GM23338 (cell line): ENCODE data around the gene LORICRIN. TPM values are rescaled to one million over a fixed set of nuclear protein-coding genes. Genes with fewer than 3 reads are reported as not detected.

Experiments used
- ATAC-seq: fragments of 200-7000 bp; cut with Tn5 transposase; 3 replicates; pipeline ENCODE4 v1.9.1; 2020
- DNase-seq: peaks from one replicate; pipeline ENCODE4 v3.0.0-alpha.2; 2015; ENCODE audit warnings: low spot score
- H2AFZ ChIP-seq: fragments of 200-600 bp; sonication (generic); 2 replicates; pipeline ENCODE4 v1.8.0; 2016; ENCODE audit warnings: antibody characterized with exemption, mild to moderate bottlenecking, moderate library complexity
- H3F3A ChIP-seq: fragments of 200-600 bp; sonication (generic); replicated peaks from 2 replicates; pipeline ENCODE4 v1.8.0; 2017; ENCODE audit warnings: antibody characterized with exemption, mixed run types, low read depth
- H3K27ac ChIP-seq: fragments of 200-600 bp; sonication (generic); 2 replicates; pipeline ENCODE4 v1.6.1; 2016; ENCODE audit warnings: low read depth
- H3K27me3 ChIP-seq: fragments of 200-600 bp; sonication (generic); 2 replicates; pipeline ENCODE4 v1.8.0; 2016; ENCODE audit warnings: mild to moderate bottlenecking, mixed run types, moderate library complexity; ENCODE audit not compliant: insufficient read depth
- H3K36me3 ChIP-seq: fragments of 200-600 bp; sonication (generic); 2 replicates; pipeline ENCODE4 v1.8.0; 2016; ENCODE audit warnings: mild to moderate bottlenecking; ENCODE audit not compliant: insufficient read depth
- H3K4me1 ChIP-seq: fragments of 200-600 bp; sonication (generic); 2 replicates; pipeline ENCODE4 v1.8.0; 2016; ENCODE audit warnings: mild to moderate bottlenecking, moderate library complexity; ENCODE audit not compliant: insufficient read depth
- H3K4me2 ChIP-seq: fragments of 200-600 bp; sonication (generic); 2 replicates; pipeline ENCODE4 v1.7.1; 2017; ENCODE audit warnings: mixed run types
- H3K4me3 ChIP-seq: fragments of 200-600 bp; sonication (generic); 2 replicates; pipeline ENCODE4 v1.6.1; 2016; ENCODE audit warnings: mixed run types
- H3K79me2 ChIP-seq: fragments of 200-600 bp; sonication (generic); replicated peaks from 2 replicates; pipeline ENCODE4 v1.8.0; 2017; ENCODE audit warnings: mild to moderate bottlenecking; ENCODE audit not compliant: insufficient read depth
- H3K9me2 ChIP-seq: fragments of 200-600 bp; sonication (generic); 2 replicates; pipeline ENCODE4 v1.8.0; 2017; ENCODE audit not compliant: insufficient read depth
- H4K20me1 ChIP-seq: fragments of 200-600 bp; sonication (generic); replicated peaks from 2 replicates; pipeline ENCODE4 v1.8.0; 2017; ENCODE audit warnings: mild to moderate bottlenecking; ENCODE audit not compliant: insufficient read depth
- H3K27ac Mint-ChIP-seq: 2 replicates; pipeline ENCODE4 v1.8.0; 2020; ENCODE audit warnings: inconsistent platforms, mild to moderate bottlenecking, moderate library complexity, mixed read lengths
- H3K27me3 Mint-ChIP-seq: 3 replicates; pipeline ENCODE4 v1.8.0; 2022; ENCODE audit warnings: low read depth, mild to moderate bottlenecking, moderate library complexity, mixed read lengths, inconsistent platforms; ENCODE audit not compliant: insufficient read depth, poor library complexity
- H3K36me3 Mint-ChIP-seq: 3 replicates; pipeline ENCODE4 v1.8.0; 2021; ENCODE audit warnings: low read depth, mild to moderate bottlenecking, inconsistent platforms, moderate library complexity, mixed read lengths
- H3K4me1 Mint-ChIP-seq: 3 replicates; pipeline ENCODE4 v1.8.0; 2020; ENCODE audit warnings: mild to moderate bottlenecking, inconsistent platforms, mixed read lengths
- H3K4me3 Mint-ChIP-seq: 3 replicates; pipeline ENCODE4 v1.8.0; 2021; ENCODE audit warnings: moderate library complexity, mild to moderate bottlenecking, inconsistent platforms, mixed read lengths
- H3K9me3 Mint-ChIP-seq: 3 replicates; pipeline ENCODE4 v1.8.0; 2020; ENCODE audit warnings: moderate library complexity, mild to moderate bottlenecking, inconsistent platforms, mixed read lengths
- CTCF ChIP-seq, 2 experiments: fragments of 200-600 bp in 1 of 2; sonication (generic) in 1 of 2; conservative IDR thresholded peaks; 2 replicates each; pipeline versions ENCODE4 v1.5.1 to v1.6.1; 2016 to 2017; ENCODE audit warnings: antibody characterized with exemption in 2 of 2, low read depth in 2 of 2, mild to moderate bottlenecking in 2 of 2, moderate library complexity in 1 of 2
- EZH2 ChIP-seq: fragments of 200-600 bp; sonication (generic); IDR thresholded peaks from one replicate; pipeline ENCODE4 v1.8.0; 2017; ENCODE audit warnings: antibody characterized with exemption, mild to moderate bottlenecking, low read depth; ENCODE audit not compliant: unreplicated experiment
- EZH2phosphoT487 ChIP-seq: fragments of 200-600 bp; sonication (generic); IDR thresholded peaks from one replicate; pipeline ENCODE4 v1.8.1; 2018; ENCODE audit warnings: antibody characterized with exemption; ENCODE audit not compliant: unreplicated experiment
- NANOG ChIP-seq: IDR thresholded peaks from 2 replicates; pipeline ENCODE4 v1.6.1; 2016; ENCODE audit warnings: antibody characterized with exemption, borderline replicate concordance
- STAT1 ChIP-seq: IDR thresholded peaks from one replicate; pipeline ENCODE4 v1.6.1; 2016; ENCODE audit warnings: antibody characterized with exemption; ENCODE audit not compliant: unreplicated experiment
- ZNF114 ChIP-seq: fragments of 250-450 bp; sonication (Bioruptor Pico); IDR thresholded peaks from 2 replicates; pipeline ENCODE4 v1.5.0; 2020; ENCODE audit warnings: mild to moderate bottlenecking, moderate library complexity
- ZNF331 ChIP-seq: fragments of 250-450 bp; sonication (Bioruptor Pico); IDR thresholded peaks from 2 replicates; pipeline ENCODE4 v1.5.0; 2020; ENCODE audit warnings: low read depth, mild to moderate bottlenecking, moderate library complexity
- polyA plus RNA-seq: library from polyadenylated mRNA; unstranded; fragments of >200 nt; fragmentation: Nextera tagmentation; extraction: Ambion mirVana; gene quantifications from 2 replicates; pipeline ENCODE4 v1.2.1, GENCODE V29; 2016
- total RNA-seq: library from RNA; depleted of rRNA; stranded (reverse); fragments of >200 nt; shearing (Covaris generic); gene quantifications from 2 replicates; pipeline ENCODE4 v1.2.3, GENCODE V29; 2014
- TF ChIP-seq, protein P1 (sequence below): IDR thresholded peaks from 2 replicates; pipeline ENCODE4 v1.6.1; 2016; ENCODE audit warnings: antibody characterized with exemption

LORICRIN gene
- total and polyA plus RNA-seq, 2 experiments from 2014 or later: 0.23 TPM; not detected in 1

DNA sequence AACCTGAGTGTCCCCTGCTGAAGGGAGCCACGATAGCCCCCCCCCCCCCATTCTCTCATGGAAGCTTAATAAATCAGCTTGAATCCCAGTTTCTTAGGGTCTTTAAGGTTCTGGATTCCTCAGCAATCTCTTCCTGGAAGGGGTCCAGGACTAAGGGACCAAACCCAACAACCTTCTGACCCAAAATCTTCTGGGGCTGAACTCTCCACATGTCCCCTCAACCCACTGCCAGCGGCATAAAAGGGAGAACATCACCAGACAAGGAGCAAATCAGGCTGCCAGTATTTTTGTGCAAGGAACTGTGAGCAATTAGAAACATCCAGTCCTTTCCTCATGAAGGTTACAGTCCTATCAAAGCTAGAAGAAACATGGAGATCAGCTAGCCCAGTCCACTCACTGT, 12.7 kb upstream of the LORICRIN start:
- Histone ChIP-seq H2AFZ (no peak overlapping the region), H3K36me3 (no peaks in the 10 kb centered on the region), H3K4me3 (no peak overlapping the region), H4K20me1 (no peaks in the 10 kb centered on the region), H3K27me3 (no peaks in the 10 kb centered on the region), H3K9me2 (peaks cover 3% of the 10 kb centered on the region; the same call in 1 of the 2 replicates), H3K79me2 (no peaks in the 10 kb centered on the region), H3K4me2 (no peak overlapping the region), H3K27ac (no peak overlapping the region), H3F3A (no peaks in the 10 kb centered on the region), H3K4me1 (no peaks in the 10 kb centered on the region)
- H3K9me3 Mint-ChIP-seq: 0 out of 3 replicates have a peak, but pooled peaks cover 2% of the 10 kb centered on the region
- TF ChIP-seq CTCF (conservative IDR thresholded peaks at IDR 0.05; ENCODE audit: low read depth in 2 of 2): no peak
- TF ChIP-seq ZNF114 (CRISPR knock-in tag): no peak
- no peak for TF ChIP-seq ZNF331 (CRISPR knock-in tag)
- TF ChIP-seq, protein P1, sequence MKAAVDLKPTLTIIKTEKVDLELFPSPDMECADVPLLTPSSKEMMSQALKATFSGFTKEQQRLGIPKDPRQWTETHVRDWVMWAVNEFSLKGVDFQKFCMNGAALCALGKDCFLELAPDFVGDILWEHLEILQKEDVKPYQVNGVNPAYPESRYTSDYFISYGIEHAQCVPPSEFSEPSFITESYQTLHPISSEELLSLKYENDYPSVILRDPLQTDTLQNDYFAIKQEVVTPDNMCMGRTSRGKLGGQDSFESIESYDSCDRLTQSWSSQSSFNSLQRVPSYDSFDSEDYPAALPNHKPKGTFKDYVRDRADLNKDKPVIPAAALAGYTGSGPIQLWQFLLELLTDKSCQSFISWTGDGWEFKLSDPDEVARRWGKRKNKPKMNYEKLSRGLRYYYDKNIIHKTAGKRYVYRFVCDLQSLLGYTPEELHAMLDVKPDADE: no peak
- no peak for TF ChIP-seq NANOG
- no peak for TF ChIP-seq EZH2
- no peaks in the 10 kb centered on the region for H3K4me1 Mint-ChIP-seq
- no peaks in the 10 kb centered on the region for H3K36me3 Mint-ChIP-seq
- H3K27ac Mint-ChIP-seq: no peak overlapping the region
- no peak overlapping the region for H3K4me3 Mint-ChIP-seq
- DNase-seq: no peak
- ATAC-seq: no peak
- peaks cover under 1% of the 10 kb centered on the region for H3K27me3 Mint-ChIP-seq

- Mint-ChIP-seq H3K9me3 (0 out of 3 replicates have a peak, but pooled peaks cover 2% of the 10 kb centered on the region), H3K27me3 (peaks cover 2% of the 10 kb centered on the region), H3K4me1 (no peaks in the 10 kb centered on the region), H3K36me3 (no peaks in the 10 kb centered on the region), H3K4me3 (no peak overlapping the region), H3K27ac (no peak overlapping the region)
- no peak overlapping the region for H3K4me3 ChIP-seq
- H3K27me3 ChIP-seq: no peaks in the 10 kb centered on the region
- DNase-seq: no peak
- ATAC-seq: no peak
- H3K36me3 ChIP-seq: no peaks in the 10 kb centered on the region
- H3K27ac ChIP-seq: no peak overlapping the region
- peaks cover 7% of the 10 kb centered on the region; the same call in 1 of the 2 replicates for H3K9me2 ChIP-seq
- no peak for TF ChIP-seq ZNF331 (CRISPR knock-in tag)
- TF ChIP-seq, protein P1: no peak
- no peak for TF ChIP-seq ZNF114 (CRISPR knock-in tag)
- no peak for TF ChIP-seq EZH2phosphoT487
- TF ChIP-seq EZH2: no peak
- TF ChIP-seq STAT1: no peak
- H3K4me2 ChIP-seq: no peak overlapping the region
- H3F3A ChIP-seq: no peaks in the 10 kb centered on the region
- no peaks in the 10 kb centered on the region for H4K20me1 ChIP-seq
- H3K4me1 ChIP-seq: no peaks in the 10 kb centered on the region
- no peaks in the 10 kb centered on the region for H3K79me2 ChIP-seq
- H2AFZ ChIP-seq: no peak overlapping the region
Measured at GRCh38 chr1:153248176-153248879, 11.2 kb upstream of the LORICRIN start.
